Mammary microvascular endothelial cell (primary cell): ENCODE data around the gene FUT6. TPM values are rescaled to one million over a fixed set of nuclear protein-coding genes. Genes with fewer than 3 reads are reported as not detected.

Experiments used
- total RNA-seq: library from RNA; depleted of rRNA; stranded (reverse); fragments of >200 nt; gene quantifications from 2 replicates; pipeline ENCODE4 v1.2.3, GENCODE V29; 2015

Gene FUT6
- not detected in 2 replicates for total RNA-seq

GRCh38 chr19:5839065-5840017 is at the start of gene FUT6:
Gene FUT6, minus strand, starts transcription at chr19:5839702. Its CDS starts 7,135 bp downstream, at chr19:5832567.

GRCh38 chr19:5851302-5851701 is 11.8 kb upstream of the FUT6 start, which contains the start of gene FUT3:
Gene FUT3, minus strand, starts transcription at chr19:5851449.

GRCh38 chr19:5804516-5805461 is 34.7 kb downstream of the FUT6 start, which contains the start of gene NRTN:
Gene NRTN, plus strand, starts transcription at chr19:5805067. Its CDS starts 19,099 bp downstream, at chr19:5824166.

GRCh38 chr19:5790559-5791520 is 48.7 kb downstream of the FUT6 start, which contains the start of gene DUS3L:
Gene DUS3L, minus strand, starts transcription at chr19:5791163. Its CDS starts 22 bp downstream, at chr19:5791141.

GRCh38 chr19:5784581-5785147 is 54.8 kb downstream of the FUT6 start, which contains the start of gene PRR22:
Gene PRR22, minus strand, starts transcription at chr19:5784746. Its CDS starts 86 bp downstream, at chr19:5784660.

Other genes with a start within 250 kb of the FUT6 start
- gene SAFB2, start 216.9 kb downstream of the FUT6 start, total RNA-seq, result 12.5 and 18.2 TPM in 2 replicates
- gene SAFB, start 216.6 kb downstream of the FUT6 start, total RNA-seq, result 27.6 and 39.0 TPM in 2 replicates
- 59.6 and 66.4 TPM in 2 replicates for gene MICOS13, start 159.2 kb downstream of the FUT6 start, total RNA-seq
- 2.6 and 4.5 TPM in 2 replicates for gene HSD11B1L, start 158.7 kb downstream of the FUT6 start, total RNA-seq
- gene RPL36, start 149.4 kb downstream of the FUT6 start, total RNA-seq, result 1,353 and 1,639 TPM in 2 replicates
- 115 and 130 TPM in 2 replicates for gene LONP1, start 119.6 kb downstream of the FUT6 start, total RNA-seq
- not detected in 2 replicates for gene CATSPERD, start 119.1 kb downstream of the FUT6 start, total RNA-seq
- 0.44 and 0.60 TPM in 2 replicates for gene PRR22, start 55.0 kb downstream of the FUT6 start, total RNA-seq
- gene DUS3L, start 48.5 kb downstream of the FUT6 start, total RNA-seq, result 34.8 and 43.3 TPM in 2 replicates
- gene NRTN, start 34.6 kb downstream of the FUT6 start, total RNA-seq, result not detected in 2 replicates
- gene FUT3, start 11.7 kb upstream of the FUT6 start, total RNA-seq, result not detected in 2 replicates
- not detected in 2 replicates for gene FUT5, start 30.8 kb upstream of the FUT6 start, total RNA-seq
- 359 and 363 TPM in 2 replicates for gene NDUFA11, start 64.1 kb upstream of the FUT6 start, total RNA-seq
- gene VMAC, start 65.2 kb upstream of the FUT6 start, total RNA-seq, result 2.8 and 3.0 TPM in 2 replicates
- gene CAPS, start 74.6 kb upstream of the FUT6 start, total RNA-seq, result 0.89 and 1.3 TPM in 2 replicates
- 53.2 and 63.1 TPM in 2 replicates for gene RANBP3, start 138.4 kb upstream of the FUT6 start, total RNA-seq